GM21447 (cell line): Measurements from ENCODE around the gene CAPN14.

Experiments used
- ATAC-seq: cut with Tn5 transposase; IDR thresholded peaks from one replicate; pipeline ENCODE4 v1.9.1; 2021; ENCODE audit not compliant: unreplicated experiment

CAPN14 gene

GRCh38 chr2:31150120-31150670 is 67.1 kb downstream of the CAPN14 start:
- no peak for ATAC-seq

- ATAC-seq, result no peak
Measured at GRCh38 chr2:31148514-31148913, 68.8 kb downstream of the CAPN14 start.

DNA sequence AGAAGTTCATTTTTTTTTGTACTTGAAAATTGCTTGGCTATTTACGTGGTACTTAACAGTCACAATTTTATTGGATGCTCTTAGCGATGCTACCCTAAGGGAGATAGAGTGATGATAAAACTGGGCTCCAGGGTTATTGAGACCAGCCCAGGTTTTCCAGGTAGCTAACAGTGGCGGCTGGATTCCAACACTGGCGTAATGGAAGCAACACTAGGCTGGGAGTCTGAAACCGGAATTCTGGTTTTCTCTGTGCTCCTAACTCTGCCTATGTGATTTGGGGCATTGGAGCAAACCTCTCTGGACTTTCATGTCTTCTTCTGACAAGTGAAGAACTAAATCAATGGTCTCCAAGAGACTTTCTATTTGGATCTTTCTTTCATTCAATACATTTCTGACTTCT is 69.7 kb downstream of the CAPN14 start:
- ATAC-seq, result no peak

DNA sequence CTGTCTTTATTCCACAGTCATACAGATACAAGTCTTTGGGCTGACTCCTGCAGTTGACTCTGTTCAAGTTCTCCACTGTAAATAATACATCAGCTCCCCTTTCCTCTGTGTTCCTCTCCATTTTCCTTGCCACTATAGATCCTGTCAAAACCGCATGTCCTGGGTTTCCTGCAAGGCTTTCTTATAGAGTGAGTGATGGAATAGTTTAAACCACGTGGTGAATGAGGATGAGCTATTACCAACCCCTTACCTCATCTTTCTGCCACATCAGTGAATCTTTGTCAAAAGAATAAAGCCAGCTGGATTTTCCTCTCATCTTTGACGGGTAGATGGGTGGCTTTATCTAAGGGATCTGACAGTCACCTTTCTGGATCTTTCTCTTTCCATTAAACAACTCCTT is 75.2 kb downstream of the CAPN14 start:
- ATAC-seq, result no peak

- no peak for ATAC-seq
Measured at GRCh38 chr2:31141443-31142085, 75.8 kb downstream of the CAPN14 start.

DNA sequence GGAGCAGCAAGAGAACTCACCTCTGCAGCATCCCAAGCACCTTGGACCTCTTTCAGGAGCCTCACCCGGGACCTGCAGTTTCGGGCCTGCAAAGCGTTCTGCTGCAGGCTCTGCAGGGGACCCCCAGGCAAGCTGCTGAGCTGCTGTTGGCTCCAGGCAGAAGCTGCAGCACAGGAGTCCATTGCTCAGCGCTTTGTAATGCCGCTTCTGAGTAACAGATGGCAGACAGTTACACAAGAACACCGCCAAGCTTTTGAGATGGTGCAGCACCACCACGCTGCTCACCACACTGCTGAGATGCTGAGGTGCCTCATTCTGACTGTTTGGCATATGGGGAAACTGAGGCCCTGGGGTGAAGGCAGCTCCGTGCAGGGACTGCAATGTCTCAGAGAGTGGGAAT is 77.2 kb downstream of the CAPN14 start:
- ATAC-seq, result no peak

DNA sequence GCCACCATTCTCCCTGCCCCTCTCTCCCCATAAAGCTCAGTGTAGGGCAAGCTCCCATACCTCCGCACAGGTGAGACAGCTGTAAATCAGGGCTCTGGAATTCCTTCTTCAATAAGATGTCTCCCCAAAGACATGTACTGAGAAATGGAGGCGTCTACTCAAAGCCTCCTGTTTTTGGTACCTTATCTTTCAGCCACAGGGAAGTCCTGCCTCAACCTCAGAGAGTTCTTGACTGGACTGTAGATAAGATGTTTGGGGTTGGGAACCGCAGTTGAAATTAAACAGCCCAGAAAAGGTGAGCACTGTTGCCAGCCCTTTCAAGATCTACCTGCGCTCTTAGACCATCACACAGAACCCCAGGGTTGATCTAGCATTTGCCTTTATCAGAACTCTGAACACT is 77.6 kb downstream of the CAPN14 start:
- no peak for ATAC-seq

DNA sequence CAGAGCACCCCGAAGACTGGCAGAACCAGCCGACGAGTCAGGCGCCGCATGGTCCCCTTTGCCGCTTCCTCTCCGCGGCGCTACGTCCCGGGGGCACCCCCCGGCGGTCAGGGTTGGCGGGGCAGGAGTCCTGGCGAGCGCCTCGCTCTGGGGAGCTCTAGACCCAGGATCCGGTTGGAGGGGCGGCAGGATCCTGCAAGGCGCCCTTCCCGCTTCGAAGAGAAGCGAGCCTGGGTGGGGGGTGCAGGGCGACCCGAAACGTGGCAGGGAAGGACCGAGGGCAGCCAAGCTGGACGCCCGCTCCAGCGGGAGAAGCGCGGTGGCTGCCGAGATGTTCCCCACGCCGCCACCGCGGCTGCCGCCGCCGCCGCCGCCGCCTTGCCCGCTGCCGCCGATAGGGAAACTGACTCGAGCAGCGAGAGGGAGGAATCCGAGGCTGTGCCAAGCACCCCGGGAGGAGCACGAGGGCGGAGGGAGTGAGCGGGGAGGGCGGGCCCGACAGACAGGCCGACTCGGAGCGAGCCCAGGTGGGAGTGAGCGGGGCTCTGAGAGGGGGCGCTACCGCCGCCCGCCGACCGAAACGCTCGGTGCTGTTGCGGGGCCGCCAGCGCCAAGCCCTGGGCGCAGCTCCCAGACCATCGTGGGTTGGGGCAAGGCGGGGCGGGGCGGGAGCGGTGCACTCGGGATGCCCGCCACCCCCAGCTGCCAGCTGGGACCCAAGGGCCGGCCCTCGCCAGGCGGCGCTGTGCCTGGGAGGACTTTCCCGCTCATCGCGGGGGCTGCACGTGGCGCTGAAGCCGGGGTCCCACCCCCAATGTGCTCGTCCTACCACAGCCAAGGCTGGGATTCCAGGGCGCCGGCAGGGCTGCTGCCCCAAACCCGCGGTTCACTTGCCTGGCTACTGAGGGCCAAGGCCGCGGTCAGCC is 79.0 kb downstream of the CAPN14 start, which contains the start of gene GALNT14:
Gene GALNT14 (minus strand): TSS at position 404 of the 926 bp plus-strand sequence. CDS start 354 bp downstream, at position 50.
- no peak for ATAC-seq

GRCh38 chr2:31137211-31138036 is 79.9 kb downstream of the CAPN14 start:
- ATAC-seq, result no peak

DNA sequence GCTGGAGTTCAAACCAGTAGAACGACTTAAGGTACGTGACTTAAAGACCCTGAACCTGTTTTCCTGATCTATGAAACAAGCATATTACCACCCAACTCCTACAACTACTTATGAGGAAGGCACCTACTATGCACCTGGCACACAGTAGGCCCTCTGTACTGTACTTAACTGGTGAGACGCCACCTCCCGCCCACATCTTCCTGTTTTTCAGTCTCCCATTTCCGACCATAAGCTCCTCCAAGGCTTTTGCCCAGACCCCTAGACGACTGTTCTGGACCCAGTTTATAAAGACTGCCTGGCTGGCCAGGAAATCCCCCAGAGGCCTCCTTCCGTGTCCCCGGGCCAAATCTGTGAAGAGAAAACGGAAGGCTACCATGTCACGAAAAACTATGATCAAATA is 80.6 kb downstream of the CAPN14 start:
- no peak for ATAC-seq

DNA sequence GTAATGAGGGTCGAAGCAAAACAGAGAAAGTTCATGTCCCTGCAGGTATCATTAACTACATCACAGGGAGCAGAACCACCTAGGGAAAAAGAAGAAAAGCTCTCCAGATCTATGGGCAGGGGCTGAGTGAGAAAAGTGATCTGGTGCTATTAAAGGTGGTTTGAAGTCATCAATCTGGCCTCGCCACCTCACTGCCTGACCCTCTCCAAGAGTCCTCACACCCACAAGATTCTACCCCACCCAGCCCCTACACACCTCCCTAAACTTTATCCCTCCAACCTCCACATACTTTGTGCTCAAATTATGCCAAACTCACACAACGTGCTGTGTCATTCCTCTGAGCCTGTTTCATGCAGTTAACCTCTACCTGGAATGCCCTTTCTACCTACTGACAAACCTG is 81.3 kb downstream of the CAPN14 start:
- no peak for ATAC-seq

GRCh38 chr2:31134480-31134879 is 82.8 kb downstream of the CAPN14 start:
- ATAC-seq, result no peak

DNA sequence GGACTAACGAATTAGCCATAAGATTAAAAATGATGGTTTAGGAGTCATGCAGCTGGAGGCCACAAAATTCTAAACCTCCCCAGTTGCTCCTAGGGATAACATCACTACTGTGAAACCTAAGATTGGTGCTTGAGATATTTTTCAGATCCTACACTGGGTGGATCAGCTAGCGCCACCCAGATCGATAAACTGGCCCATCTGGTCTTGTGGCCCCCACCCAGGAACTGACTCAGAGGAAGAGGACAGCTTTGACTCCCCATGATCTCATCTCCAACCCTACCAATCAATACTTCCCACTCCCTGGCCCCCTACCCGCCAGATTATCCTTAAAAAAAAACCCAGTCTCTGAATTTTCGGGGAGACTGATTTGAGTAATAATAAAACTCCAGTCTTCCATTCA is 84.5 kb downstream of the CAPN14 start:
- ATAC-seq, result no peak

GRCh38 chr2:31131871-31132270 is 85.4 kb downstream of the CAPN14 start:
- ATAC-seq, result no peak

GRCh38 chr2:31129375-31130171 is 87.7 kb downstream of the CAPN14 start:
- no peak for ATAC-seq

DNA sequence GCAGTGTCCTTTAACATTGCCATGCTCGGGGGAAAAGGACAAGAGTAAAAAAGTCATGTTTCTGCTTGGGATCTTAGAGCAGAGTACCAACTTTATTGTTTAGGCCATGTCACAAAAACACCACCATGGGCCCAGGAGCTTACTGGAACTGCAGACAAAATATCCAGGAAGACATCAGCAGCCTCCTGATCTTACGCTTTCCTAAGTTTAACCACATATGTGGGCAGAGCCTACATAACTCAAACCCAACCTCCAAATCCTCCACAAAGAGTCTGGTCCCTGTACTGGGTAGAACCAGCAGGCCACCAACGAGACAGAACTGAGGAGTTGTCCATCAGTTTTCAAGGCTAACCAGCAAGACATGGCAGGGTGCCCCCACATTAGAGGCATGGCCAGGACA is 89.4 kb downstream of the CAPN14 start:
- no peak for ATAC-seq

- no peak for ATAC-seq
Measured at GRCh38 chr2:31125918-31126695, 91.2 kb downstream of the CAPN14 start.

DNA sequence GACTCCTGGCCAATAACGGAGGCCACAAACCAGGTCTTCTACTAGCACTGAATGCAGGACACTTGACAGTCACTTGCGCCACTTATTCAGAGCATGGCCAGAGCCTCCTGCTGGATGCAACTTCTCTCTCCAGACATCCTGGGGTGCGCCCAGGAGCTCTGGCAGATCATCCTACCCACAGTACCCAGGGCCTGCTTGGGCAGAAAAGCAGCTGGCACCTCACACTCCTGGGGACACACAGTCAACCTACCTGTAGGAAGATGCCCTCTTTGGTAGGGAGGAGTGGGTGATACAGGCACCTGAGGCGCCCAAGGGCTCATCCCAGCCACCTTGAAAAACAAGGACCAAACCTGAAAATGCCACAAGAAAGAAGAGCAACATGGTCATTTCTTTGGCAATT is 92.4 kb downstream of the CAPN14 start:
- no peak for ATAC-seq
